ENCODE results near the gene PRDX2.

The PRDX2 gene

DNA sequence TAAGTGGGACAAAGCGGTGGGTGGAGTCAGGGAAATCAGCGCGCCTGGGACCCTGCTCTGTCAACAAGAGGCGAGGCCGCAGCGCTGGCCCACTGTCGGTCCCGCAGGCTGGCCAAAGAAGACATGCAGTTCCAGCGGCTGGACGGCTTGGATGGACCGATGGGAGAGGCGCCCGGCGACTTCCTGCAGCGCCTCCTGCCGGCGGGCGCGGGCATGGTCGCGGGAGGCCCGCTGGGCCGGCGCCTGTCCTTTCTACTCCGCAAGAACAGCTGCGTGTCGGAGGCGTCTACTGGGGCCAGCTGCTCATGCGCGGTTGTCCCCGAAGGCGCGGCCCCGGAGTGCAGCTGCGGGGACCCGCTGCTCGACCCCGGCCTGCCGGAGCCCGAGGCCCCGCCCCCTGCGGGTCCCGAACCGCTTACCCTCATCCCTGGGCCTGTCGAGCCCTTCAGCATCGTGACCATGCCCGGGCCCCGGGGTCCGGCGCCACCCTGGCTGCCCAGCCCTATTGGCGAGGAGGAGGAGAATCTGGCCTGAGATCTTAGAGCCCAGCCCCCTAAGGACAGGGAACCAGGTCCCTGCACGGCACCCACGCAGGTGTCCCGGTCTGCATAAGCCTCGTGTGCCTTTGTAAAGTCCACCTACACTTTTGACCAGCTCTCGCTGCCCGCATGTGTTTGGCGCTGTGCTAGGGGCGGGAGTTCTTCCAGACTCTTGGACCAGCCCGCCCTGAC, 43.9 kb downstream of the PRDX2 start:
- FAIRE-seq (no peak), DNase-seq (ENCODE audit: insufficient read length, low spot score) (no peak)

DNA sequence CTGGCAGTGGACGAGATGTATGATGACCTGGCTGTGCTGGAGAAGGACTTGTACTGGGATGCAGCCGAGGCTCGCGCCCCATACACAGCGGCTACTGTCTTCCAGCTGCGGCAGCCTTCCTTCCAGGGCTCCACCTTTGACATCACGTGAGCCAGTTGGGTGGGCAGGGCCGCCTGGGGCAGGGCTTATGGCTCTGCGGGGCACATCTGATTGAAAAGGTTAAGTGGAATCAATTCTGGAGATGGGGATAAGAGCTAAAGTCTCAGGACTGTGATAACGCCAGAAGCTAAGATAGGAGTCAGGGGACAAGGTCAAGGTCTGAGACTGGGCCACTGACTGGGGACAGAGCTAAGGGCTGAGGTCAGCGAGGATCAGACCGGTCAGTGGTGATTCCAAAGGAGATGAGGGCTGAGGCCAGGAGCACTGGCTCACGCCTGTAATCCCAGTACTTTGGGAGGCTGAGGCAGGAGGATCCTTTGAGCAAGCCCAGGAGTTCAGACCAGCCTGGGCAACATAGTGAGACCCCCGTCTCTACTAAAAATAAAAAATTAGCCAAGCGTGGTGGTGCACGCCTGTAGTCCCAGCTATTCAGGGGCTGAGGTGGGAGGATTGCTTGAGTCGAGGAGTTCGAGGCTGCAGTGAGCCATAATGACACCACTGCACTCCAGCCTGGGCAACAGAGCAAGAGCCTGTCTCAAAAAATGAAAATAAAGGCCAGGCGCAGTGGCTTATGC, 45.3 kb downstream of the PRDX2 start:
- no peak for DNase-seq (ENCODE audit: insufficient read length, low spot score)
- no peak for FAIRE-seq

DNA sequence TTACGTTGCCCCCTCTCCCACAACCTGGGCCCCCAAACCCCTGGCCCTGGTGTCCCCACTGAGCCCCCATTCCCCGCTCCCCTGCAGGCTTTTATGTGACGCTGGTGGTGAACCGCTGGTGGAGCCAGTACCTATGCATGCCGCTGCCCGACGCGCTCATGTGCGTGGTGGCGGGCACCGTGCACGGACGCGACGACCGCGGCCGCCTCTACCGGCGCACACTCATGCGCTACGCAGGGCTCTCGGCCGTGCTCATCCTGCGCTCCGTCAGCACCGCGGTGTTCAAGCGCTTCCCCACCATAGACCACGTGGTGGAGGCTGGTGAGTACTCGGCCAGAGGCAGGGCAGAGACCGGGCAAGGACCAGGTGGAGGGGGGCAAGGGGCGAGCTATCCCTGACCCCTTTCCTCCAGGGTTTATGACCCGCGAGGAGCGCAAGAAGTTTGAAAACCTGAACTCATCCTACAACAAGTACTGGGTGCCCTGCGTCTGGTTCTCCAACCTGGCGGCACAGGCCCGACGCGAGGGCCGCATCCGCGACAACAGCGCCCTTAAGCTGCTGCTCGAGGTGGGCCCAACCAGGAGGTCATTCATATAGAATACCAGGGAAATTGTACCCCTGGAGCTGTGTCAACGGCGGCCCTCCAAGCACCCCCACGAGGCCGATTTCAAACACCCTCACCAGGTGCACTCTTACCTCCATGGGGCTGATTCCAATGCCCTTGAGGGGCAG, 47.0 kb downstream of the PRDX2 start:
- FAIRE-seq (no peak), DNase-seq (ENCODE audit: insufficient read length, low spot score) (no peak)

DNA sequence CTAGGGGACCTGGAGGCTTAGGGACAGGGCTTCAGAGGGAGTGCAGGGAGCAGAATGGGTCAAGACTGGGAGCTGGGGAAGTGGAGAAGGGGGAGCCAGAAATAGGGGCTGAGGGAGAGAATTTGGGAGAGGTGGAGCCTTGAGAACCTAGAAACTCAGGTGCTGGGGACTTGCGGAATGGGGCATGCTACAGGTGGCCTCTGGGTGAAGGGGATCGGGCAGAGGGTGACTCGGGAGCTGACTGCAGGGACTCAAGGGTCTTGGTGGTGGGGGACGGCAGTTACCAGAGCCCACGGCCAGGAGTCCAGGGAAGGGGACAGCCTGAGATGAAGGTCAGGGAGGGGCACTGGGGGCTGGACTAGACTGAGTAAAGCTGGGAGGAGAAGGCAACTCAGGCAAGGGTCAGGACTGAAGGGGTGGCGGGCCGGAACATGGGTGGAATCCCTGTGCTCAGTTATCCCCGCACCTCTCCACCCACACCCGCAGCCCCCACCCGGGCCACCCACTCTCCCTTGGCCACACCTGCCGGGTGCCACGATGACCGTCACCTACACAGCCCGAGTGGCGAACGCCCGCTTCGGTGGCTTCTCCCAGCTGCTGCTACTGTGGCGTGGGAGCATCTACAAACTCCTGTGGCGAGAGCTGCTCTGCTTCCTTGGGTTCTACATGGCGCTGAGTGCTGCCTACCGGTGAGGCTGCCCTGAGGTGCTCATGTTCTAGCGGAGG, 49.4 kb downstream of the PRDX2 start:
- DNase-seq (ENCODE audit: insufficient read length, low spot score) (no peak), FAIRE-seq (no peak)

DNA sequence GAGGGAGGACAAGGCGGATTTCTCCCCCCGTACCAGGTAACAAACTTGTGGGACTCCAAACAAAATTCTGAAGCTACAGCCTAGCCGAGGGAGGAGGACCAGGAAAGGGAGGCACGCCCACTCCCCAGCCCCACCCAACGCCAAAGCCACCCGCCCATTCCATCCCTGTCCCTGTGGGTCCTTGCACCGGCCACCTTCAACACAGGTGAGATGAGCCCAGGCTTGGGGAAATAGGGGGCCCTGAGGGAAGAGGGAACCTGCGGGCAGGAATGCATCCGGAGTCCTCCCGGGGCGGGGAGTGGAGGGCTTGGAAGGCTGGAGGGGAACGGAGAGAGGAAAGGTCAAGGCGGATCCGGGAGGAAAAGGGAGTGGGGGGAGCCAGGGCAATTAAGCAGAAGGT, 50.0 kb downstream of the PRDX2 start, which contains the start of gene BEST2:
Gene BEST2, plus strand, starts transcription at position 157 of the 400 bp plus-strand sequence. CDS start 802 bp downstream, outside the sequence.
- FAIRE-seq (no peak), DNase-seq (ENCODE audit: insufficient read length, low spot score) (no peak)

DNA sequence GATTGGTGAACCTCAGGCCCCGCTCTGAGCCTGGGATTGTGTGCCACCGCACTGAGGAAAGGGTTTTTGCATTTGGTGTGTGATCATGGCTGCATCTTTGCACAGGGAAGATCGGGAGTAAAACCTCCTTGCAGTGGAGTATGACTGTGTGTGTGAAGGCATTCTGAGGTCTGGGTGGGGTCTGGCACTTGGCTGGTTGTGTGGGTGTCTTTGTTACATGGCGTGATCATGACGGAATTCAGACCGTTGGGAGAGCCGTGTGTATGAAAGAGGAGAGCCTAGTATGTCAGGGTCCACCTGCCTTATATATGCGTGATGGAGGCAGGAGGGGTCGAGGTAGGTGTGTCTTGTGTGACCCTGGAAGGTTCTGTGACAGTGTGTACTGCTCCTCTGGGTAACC, 50.7 kb downstream of the PRDX2 start:
- no peak for DNase-seq (ENCODE audit: insufficient read length, low spot score)
- peak; percentile 40 for FAIRE-seq

DNA sequence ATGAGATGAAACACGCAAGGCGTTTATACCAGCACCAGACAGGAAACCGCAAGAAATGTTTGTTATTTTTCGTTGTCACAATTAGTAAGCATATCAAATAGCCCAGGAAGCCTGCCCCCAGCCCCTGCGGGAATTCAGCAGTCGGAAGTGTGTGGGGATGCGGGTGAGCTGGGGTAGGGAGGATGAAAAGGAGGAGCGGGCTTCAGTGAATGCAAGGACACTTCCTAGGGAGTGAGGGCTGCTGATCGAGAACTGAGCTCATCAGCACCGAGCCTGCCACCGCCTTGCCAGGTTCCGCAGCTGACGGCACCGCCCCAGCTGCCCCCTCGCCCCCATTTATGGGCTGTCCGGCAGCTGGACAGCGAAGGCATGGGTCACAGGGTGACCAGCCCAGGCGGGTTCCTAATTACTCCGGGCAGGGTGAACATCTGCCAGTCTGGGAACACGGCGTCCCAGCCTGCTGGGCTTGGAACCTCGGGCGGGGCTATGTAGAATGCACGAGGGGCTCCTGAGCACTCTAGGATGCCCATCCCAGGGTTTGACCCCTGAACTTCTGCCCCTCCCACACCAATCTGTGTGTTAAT, 51.6 kb downstream of the PRDX2 start:
- DNase-seq (ENCODE audit: insufficient read length, low spot score), result no peak

DNA sequence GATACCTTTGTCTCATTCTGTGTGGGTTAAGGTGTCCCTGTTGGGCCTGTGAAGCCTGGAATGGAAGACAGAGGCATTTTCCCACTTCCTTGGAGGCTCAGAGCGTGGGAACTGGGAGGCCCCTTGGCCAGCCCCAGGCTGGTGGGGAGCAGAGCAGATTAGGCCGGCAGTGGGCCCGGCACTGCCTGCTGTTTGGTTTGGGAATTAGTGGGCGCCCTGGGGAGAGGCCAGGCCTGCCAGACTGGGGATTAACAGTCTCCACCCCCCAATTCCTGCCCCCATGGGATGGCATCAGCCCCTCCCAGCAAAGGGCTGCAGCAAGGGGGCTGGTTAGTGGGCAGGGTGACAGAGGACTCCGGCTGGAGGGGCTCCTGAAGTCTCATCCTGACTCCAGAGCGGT, 53.1 kb downstream of the PRDX2 start:
- no peak for DNase-seq (ENCODE audit: insufficient read length, low spot score)
- no peak for FAIRE-seq

More for the DNA sequence above, 51.6 kb downstream of the PRDX2 start:
- no peak for FAIRE-seq
